Melanocyte of skin (primary cell): Measurements from ENCODE around the gene CHRDL1. TPM values are rescaled to one million over a fixed set of nuclear protein-coding genes. Genes with fewer than 3 reads are reported as not detected.

Experiments used
- total RNA-seq, 2 donors: library from RNA; depleted of rRNA; stranded (reverse); fragments of >200 nt; gene quantifications; 2 replicates each; pipeline ENCODE4 v1.2.3, GENCODE V29; 2012

The CHRDL1 gene, protein sequence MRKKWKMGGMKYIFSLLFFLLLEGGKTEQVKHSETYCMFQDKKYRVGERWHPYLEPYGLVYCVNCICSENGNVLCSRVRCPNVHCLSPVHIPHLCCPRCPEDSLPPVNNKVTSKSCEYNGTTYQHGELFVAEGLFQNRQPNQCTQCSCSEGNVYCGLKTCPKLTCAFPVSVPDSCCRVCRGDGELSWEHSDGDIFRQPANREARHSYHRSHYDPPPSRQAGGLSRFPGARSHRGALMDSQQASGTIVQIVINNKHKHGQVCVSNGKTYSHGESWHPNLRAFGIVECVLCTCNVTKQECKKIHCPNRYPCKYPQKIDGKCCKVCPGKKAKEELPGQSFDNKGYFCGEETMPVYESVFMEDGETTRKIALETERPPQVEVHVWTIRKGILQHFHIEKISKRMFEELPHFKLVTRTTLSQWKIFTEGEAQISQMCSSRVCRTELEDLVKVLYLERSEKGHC
- total RNA-seq = under 1 TPM in 1 of 2 donors, not detected in 1; 0.33 TPM

DNA sequence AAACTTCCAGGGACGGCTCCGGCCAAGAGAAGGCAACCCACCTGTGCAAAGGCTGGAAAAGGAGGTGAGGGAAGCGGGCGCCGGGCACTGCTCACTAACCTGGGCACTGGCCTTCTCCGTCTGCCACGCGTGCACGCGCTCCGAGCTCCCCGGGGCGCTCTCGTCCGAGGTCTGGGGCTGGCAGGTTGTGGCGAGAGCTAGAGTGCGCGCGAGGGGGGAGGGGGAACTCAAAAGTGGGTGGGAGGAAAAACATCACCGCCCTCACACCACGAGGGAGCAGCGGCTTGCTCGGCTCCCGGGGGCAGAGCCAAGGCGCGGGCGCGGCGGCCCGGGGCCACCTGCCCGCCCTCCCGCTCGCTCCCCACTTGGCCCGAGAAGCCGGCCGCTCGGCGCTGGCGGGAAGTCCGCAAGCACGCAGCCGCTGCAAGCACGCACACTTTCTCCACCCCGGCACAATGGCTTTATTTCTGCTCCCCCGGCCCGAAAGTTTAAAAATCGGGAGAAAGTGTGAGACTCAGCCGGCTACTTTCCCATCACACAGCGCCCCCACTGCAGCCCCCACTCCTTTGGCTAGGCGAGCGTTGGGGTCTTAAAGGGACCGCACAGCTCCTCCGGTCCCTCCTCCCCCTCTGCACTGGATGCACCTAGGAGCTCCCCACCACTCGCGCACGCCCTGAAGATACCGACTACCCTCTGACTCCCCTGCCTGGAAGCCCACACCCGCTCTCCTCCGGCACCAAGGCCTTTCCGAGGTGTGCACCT, at the start of gene CHRDL1:
TSS of gene CHRDL1 (minus strand) at position 173 of the 762 bp plus-strand sequence. CDS start 3,636 bp downstream, outside the sequence.

